ENCODE data around the gene TEAD3. TPM values are rescaled to one million over a fixed set of nuclear protein-coding genes. Genes with fewer than 3 reads are reported as not detected.

TEAD3 gene
- total RNA-seq, 4 donors from 2014 or later, result 11.5 to 14.8 (median 13.5) TPM

- Histone ChIP-seq H3K27me3 (peaks cover 6 to 11% (median 10%) of the 10 kb centered on the region in 3 donors), H3K4me3 (peak overlapping the region in 1 of 4 donors; percentile 7)
- in situ Hi-C loops (cut with MboI; ENCODE audit: low sequenced_read_pairs in 4 of 4), result no loop called here
Observed at GRCh38 chr6:35510916-35511561, 14.2 kb upstream of the TEAD3 start.

GRCh38 chr6:35508542-35508941 is 11.7 kb upstream of the TEAD3 start:
- TF ChIP-seq CTCF (IDR thresholded peaks at IDR 0.05 in 4 of 5, conservative IDR thresholded peaks at IDR 0.05 in 1 of 5) (no peak), POLR2A (IDR thresholded peaks at IDR 0.05) (no peak)
- Histone ChIP-seq H3K4me3 (no peak overlapping the region), H3K27me3 (peaks cover 6 to 11% (median 10%) of the 10 kb centered on the region in 3 donors), H3K9me3 (no peaks in the 10 kb centered on the region), H3K4me1 (peaks cover 2 to 10% of the 10 kb centered on the region in 2 donors), H3K27ac (no peak overlapping the region), H3K36me3 (no peaks in the 10 kb centered on the region)
- intact Hi-C loops (cut with DNase I; ENCODE audit: low total_unique reads) (no loop called here), in situ Hi-C loops (cut with MboI; ENCODE audit: low sequenced_read_pairs in 4 of 4) (no loop called here)
- ATAC-seq, result no peak
- DNase-seq, result no peak

More at GRCh38 chr6:35510916-35511561, 14.2 kb upstream of the TEAD3 start:
- no peak for TF ChIP-seq POLR2A (IDR thresholded peaks at IDR 0.05)
- no peak for TF ChIP-seq CTCF (IDR thresholded peaks at IDR 0.05 in 4 of 5, conservative IDR thresholded peaks at IDR 0.05 in 1 of 5)
- H3K9me3 ChIP-seq, result no peaks in the 10 kb centered on the region
- intact Hi-C loops (cut with DNase I; ENCODE audit: low total_unique reads), result no loop called here
- peaks cover 0 to 7% of the 10 kb centered on the region in 2 donors for H3K4me1 ChIP-seq
- ATAC-seq, result no peak
- H3K27ac ChIP-seq, result no peak overlapping the region
- DNase-seq, result no peak
- no peaks in the 10 kb centered on the region for H3K36me3 ChIP-seq

- Histone ChIP-seq H3K9me3 (no peaks in the 10 kb centered on the region), H3K36me3 (no peaks in the 10 kb centered on the region), H3K4me3 (no peak overlapping the region), H3K27me3 (peaks cover 6 to 11% (median 10%) of the 10 kb centered on the region in 3 donors), H3K4me1 (peaks cover 4 to 14% of the 10 kb centered on the region in 2 donors), H3K27ac (no peak overlapping the region)
- intact Hi-C loops (cut with DNase I; ENCODE audit: low total_unique reads) (no loop called here), in situ Hi-C loops (cut with MboI; ENCODE audit: low sequenced_read_pairs in 4 of 4) (no loop called here)
- TF ChIP-seq CTCF (IDR thresholded peaks at IDR 0.05 in 4 of 5, conservative IDR thresholded peaks at IDR 0.05 in 1 of 5), result no peak
- no peak for TF ChIP-seq POLR2A (IDR thresholded peaks at IDR 0.05)
- ATAC-seq, result no peak
- no peak for DNase-seq
Observed at GRCh38 chr6:35508027-35508426, 11.1 kb upstream of the TEAD3 start.

- DNase-seq, result no peak
- no peak for ATAC-seq
- in situ Hi-C loops (cut with MboI; ENCODE audit: low sequenced_read_pairs in 4 of 4), result no loop called here
Observed at GRCh38 chr6:35507221-35507620, 10.3 kb upstream of the TEAD3 start.

More at GRCh38 chr6:35507221-35507620, 10.3 kb upstream of the TEAD3 start:
- TF ChIP-seq POLR2A (IDR thresholded peaks at IDR 0.05) (no peak), CTCF (IDR thresholded peaks at IDR 0.05 in 4 of 5, conservative IDR thresholded peaks at IDR 0.05 in 1 of 5) (no peak)
- no peak overlapping the region for H3K4me3 ChIP-seq
- H3K27ac ChIP-seq, result no peak overlapping the region
- no peaks in the 10 kb centered on the region for H3K9me3 ChIP-seq
- intact Hi-C loops (cut with DNase I; ENCODE audit: low total_unique reads), result no loop called here
- peaks cover 4 to 14% of the 10 kb centered on the region in 2 donors for H3K4me1 ChIP-seq
- peaks cover 6 to 11% (median 10%) of the 10 kb centered on the region in 3 donors for H3K27me3 ChIP-seq
- no peaks in the 10 kb centered on the region for H3K36me3 ChIP-seq

All from gastrocnemius medialis (tissue), 4 donors.